ENCODE measurements around the gene A1BG.

Gene A1BG

DNA sequence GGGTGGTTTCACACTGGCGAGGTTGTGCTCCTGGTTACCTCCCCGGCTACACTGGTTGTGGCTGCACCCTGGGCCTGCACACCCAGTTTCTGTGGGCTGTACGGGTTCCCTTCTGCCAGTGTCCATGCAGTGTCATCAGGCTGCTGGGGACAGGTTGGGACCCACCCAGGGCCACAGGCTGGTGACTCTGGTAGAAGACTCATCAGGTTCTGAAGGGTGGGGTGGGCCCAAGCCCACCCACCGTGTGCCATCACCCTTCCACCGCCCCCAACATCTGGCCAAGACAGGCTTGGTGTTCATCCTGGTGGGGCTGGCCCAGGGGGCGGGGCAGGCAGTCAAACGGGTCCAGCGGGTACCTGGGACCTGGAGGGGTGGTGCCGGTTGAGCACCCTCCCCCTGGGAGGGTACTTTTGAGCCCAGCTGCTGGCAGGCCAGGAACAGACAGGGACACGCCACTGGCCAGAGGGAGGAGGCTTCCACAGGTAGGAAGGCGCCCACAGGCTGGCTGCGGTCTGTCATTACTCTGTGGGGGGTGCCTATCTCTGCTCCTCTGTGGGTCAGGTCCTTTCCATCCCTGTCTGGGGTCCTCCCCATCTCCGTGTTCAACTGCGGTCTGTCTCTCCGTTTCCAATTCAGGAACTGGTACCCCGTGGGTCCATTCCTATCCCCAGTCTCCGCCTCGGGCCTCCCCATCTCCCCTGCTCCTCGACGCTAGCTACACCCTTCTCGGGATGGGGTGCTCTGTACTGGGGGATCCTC lies 42.1 kb upstream of the A1BG start, which contains the start of gene RNF225:
TSS of gene RNF225 (plus strand) at position 437 of the 759 bp plus-strand sequence. CDS start 434 bp downstream, outside the sequence.
- H3K27me3 Mint-ChIP-seq = no peaks in the 10 kb centered on the region
- DNase-seq (ENCODE audit: low spot score in 2 of 2) (no peak), ATAC-seq (replicated peaks; ENCODE audit: extremely low read depth, poor library complexity, severe bottlenecking) (no peak)
- peaks cover 39% of the 10 kb centered on the region for H3K36me3 Mint-ChIP-seq (ENCODE audit: insufficient read depth)
- H3K9me3 Mint-ChIP-seq = no peaks in the 10 kb centered on the region
- H3K4me3 Mint-ChIP-seq = no peak within 1 kb of the TSS
- no peak within 1 kb of the TSS for H3K27ac Mint-ChIP-seq (ENCODE audit: low read depth)
- peaks cover 19% of the 10 kb centered on the region for H3K4me1 Mint-ChIP-seq

- peaks cover 43% of the 10 kb centered on the region for H3K36me3 Mint-ChIP-seq (ENCODE audit: insufficient read depth)
- no peak overlapping the region for H3K27ac Mint-ChIP-seq (ENCODE audit: low read depth)
- ATAC-seq (replicated peaks; ENCODE audit: extremely low read depth, poor library complexity, severe bottlenecking) (no peak), DNase-seq (ENCODE audit: low spot score in 2 of 2) (no peak)
- no peaks in the 10 kb centered on the region for H3K27me3 Mint-ChIP-seq
- peaks cover 19% of the 10 kb centered on the region for H3K4me1 Mint-ChIP-seq
- H3K4me3 Mint-ChIP-seq = no peak overlapping the region
- H3K9me3 Mint-ChIP-seq = no peaks in the 10 kb centered on the region
Measured at GRCh38 chr19:58394821-58395219, 41.5 kb upstream of the A1BG start.

GRCh38 chr19:58393725-58394033 lies 40.4 kb upstream of the A1BG start:
- DNase-seq (ENCODE audit: low spot score in 2 of 2) (no peak), ATAC-seq (replicated peaks; ENCODE audit: extremely low read depth, poor library complexity, severe bottlenecking) (no peak)
- Mint-ChIP-seq H3K9me3 (no peaks in the 10 kb centered on the region), H3K36me3 (ENCODE audit: insufficient read depth) (peaks cover 51% of the 10 kb centered on the region), H3K4me1 (peaks cover 19% of the 10 kb centered on the region), H3K27me3 (no peaks in the 10 kb centered on the region), H3K27ac (ENCODE audit: low read depth) (no peak overlapping the region), H3K4me3 (no peak overlapping the region)

DNA sequence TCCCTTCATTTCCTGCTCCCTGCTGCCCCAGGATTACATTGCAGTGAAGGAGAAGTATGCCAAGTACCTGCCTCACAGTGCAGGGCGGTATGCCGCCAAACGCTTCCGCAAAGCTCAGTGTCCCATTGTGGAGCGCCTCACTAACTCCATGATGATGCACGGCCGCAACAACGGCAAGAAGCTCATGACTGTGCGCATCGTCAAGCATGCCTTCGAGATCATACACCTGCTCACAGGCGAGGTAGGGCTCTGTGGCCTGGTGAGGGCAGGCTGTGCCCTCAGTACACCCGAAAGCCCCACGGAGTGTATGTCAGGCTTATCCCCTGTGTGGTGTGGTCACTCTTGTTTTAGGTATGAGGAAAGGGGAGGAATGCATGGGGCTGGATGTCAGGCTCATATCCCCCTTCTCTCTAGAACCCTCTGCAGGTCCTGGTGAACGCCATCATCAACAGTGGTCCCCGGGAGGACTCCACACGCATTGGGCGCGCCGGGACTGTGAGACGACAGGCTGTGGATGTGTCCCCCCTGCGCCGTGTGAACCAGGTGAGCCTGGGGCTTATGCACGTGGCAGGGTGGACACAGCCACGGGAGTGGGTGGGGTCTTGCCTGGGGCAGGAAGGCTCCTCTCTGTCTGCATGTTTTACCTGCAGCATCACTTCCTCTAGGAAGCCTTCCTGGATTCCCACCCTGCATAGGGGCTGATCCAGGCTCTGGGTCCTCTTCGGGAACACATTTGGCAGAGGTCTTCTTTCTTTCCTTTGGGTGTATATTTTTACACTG lies 39.8 kb upstream of the A1BG start:
- H3K4me1 Mint-ChIP-seq = peaks cover 21% of the 10 kb centered on the region
- no peaks in the 10 kb centered on the region for H3K9me3 Mint-ChIP-seq
- H3K4me3 Mint-ChIP-seq = no peak overlapping the region
- H3K27ac Mint-ChIP-seq (ENCODE audit: low read depth) = no peak overlapping the region
- DNase-seq (ENCODE audit: low spot score in 2 of 2) (no peak), ATAC-seq (replicated peaks; ENCODE audit: extremely low read depth, poor library complexity, severe bottlenecking) (no peak)
- H3K36me3 Mint-ChIP-seq (ENCODE audit: insufficient read depth) = peaks cover 55% of the 10 kb centered on the region
- no peaks in the 10 kb centered on the region for H3K27me3 Mint-ChIP-seq

- H3K27ac Mint-ChIP-seq (ENCODE audit: low read depth) = peak overlapping the region; percentile 98
- ATAC-seq (replicated peaks; ENCODE audit: extremely low read depth, poor library complexity, severe bottlenecking) (no peak), DNase-seq (ENCODE audit: low spot score in 2 of 2) (no peak)
- H3K9me3 Mint-ChIP-seq = no peaks in the 10 kb centered on the region
- peak overlapping the region; percentile 89 for H3K4me3 Mint-ChIP-seq
- peaks cover 24% of the 10 kb centered on the region for H3K4me1 Mint-ChIP-seq
- peaks cover 70% of the 10 kb centered on the region for H3K36me3 Mint-ChIP-seq (ENCODE audit: insufficient read depth)
- H3K27me3 Mint-ChIP-seq = no peaks in the 10 kb centered on the region
Measured at GRCh38 chr19:58388175-58388526, 34.9 kb upstream of the A1BG start.

DNA sequence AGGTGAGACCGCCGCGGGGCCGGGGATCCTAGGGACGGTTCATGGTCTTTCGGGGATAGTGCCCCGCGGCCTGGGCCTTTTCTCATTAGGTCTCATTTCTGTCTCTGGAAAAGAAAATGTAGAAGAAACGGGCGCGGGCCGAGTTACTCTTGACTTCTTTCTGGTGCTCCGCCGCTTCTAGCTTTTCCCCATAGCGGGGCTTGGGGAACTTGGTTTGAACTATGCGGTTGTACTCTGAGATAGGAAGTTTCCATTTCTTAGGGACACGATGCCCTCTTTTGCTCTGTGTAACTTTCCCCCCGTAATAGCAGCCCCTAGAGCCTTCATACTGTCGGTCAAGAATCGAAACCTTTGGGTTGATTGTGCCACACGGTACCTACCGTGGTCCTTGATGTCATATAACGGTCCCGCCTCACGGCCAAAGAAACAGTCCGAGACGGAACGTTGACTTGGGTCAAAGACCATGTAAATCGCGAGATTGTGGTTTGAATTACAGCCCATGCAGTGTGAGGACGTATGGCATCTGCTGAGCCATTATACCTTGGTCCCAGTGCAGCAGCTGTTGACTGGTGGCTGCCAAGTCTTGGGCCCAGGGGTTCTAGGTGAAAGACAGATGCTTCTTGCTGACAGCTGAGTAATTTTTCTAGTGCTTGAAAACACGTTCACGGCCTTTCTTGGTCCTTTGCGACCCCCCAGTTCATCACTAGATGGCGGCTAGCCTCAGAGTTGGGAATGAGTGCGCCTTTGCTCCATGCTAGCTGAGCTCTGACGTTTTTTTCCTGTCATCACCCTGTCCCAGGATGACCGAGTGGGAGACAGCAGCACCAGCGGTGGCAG lies 34.3 kb upstream of the A1BG start:
- Mint-ChIP-seq H3K27ac (ENCODE audit: low read depth) (peak overlapping the region; percentile 98), H3K36me3 (ENCODE audit: insufficient read depth) (peaks cover 65% of the 10 kb centered on the region), H3K4me3 (peak overlapping the region; percentile 89), H3K27me3 (no peaks in the 10 kb centered on the region), H3K4me1 (peaks cover 24% of the 10 kb centered on the region), H3K9me3 (no peaks in the 10 kb centered on the region)
- no peak for ATAC-seq (replicated peaks; ENCODE audit: extremely low read depth, poor library complexity, severe bottlenecking)
- DNase-seq (ENCODE audit: low spot score in 2 of 2) = no peak

DNA sequence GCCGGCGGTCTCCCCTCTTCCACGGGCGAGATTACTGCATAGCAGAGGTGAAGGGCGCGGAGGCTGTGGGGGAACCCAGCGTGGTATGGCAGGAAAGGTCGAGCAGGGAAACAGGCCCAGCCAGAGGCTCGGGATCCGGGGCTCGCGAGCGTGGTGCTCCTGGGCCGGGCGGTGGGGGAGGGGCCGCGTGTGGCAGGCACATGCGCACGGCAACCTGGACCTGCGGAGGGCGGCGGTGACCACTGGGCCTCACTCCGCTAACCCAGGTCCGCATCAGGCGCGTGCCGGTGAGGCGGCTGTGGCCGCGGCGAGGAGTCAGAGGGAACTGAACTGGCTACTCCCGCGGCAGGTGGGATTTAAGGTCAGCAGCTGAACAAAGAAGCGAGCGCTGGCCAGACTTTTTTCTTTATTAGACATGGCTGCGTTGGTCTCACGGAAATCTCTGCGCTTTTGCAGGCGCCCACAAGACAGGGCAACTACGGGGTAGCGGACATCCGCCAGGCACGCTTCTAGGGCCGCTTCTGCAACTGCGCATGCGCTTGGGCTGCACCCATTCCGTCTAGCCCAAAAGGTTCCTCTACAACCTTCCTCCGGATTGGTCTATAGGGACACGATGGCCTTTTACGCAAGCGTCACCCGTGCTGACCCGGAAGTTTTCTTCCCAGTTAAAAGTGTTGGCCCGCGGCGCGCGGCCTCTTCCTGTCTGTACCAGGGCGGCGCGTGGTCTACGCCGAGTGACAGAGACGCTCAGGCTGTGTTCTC lies 33.5 kb upstream of the A1BG start, which contains the start of gene RPS5:
TSS of gene RPS5 (plus strand) at position 694 of the 762 bp plus-strand sequence. CDS start 869 bp downstream, outside the sequence.
- peaks cover 29% of the 10 kb centered on the region for H3K4me1 Mint-ChIP-seq
- peak; percentile 95 for ATAC-seq (replicated peaks; ENCODE audit: extremely low read depth, poor library complexity, severe bottlenecking)
- no peaks in the 10 kb centered on the region for H3K9me3 Mint-ChIP-seq

DNA sequence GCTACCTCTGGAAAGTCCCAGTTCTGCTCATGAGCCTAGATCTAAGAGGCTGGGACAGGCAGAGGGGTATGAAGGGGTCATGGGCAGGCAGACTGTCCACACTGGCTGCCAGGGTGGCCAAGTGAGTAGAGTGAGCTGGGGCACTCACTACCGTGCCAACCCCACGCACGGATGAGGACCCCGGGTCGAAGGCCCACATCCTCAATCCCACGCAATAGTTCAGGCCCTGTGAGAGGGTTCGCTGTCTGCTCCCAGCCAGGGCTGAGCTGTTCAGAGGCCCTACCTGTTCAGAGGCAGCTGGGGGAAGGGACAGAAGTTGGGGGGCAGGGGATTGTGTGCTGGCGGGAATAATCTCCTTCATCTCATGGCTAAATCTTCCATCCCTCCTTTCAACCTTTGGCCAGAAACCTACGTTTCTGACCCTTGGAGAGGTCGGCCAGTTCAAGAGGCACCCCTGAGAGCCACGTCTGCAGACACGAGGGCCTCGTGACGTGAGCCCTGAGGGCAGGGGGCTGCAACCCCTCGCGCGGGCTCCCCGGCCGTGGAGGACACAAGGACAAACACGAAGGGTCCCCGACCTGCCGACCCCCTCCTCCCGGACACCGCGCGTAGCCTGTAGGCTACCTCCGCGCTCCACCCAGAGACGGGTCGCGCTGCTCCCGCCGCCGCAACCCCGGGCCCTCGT lies 32.7 kb upstream of the A1BG start:
- no peak for ATAC-seq (replicated peaks; ENCODE audit: extremely low read depth, poor library complexity, severe bottlenecking)
- no peak for DNase-seq (ENCODE audit: low spot score in 2 of 2)
- H3K36me3 Mint-ChIP-seq (ENCODE audit: insufficient read depth) = peaks cover 58% of the 10 kb centered on the region
- peaks cover 31% of the 10 kb centered on the region for H3K4me1 Mint-ChIP-seq
- H3K27me3 Mint-ChIP-seq = no peaks in the 10 kb centered on the region
- H3K4me3 Mint-ChIP-seq = peak overlapping the region; percentile 89
- peak overlapping the region; percentile 98 for H3K27ac Mint-ChIP-seq (ENCODE audit: low read depth)
- H3K9me3 Mint-ChIP-seq = no peaks in the 10 kb centered on the region

More for the DNA sequence above, 33.5 kb upstream of the A1BG start, which contains the start of gene RPS5:
- peak within 1 kb of the TSS; percentile 98 for H3K27ac Mint-ChIP-seq (ENCODE audit: low read depth)
- H3K36me3 Mint-ChIP-seq (ENCODE audit: insufficient read depth) = peaks cover 63% of the 10 kb centered on the region
- H3K4me3 Mint-ChIP-seq = peak within 1 kb of the TSS; percentile 89
- DNase-seq (ENCODE audit: low spot score in 2 of 2) = peak; percentile 83 to 95
- no peaks in the 10 kb centered on the region for H3K27me3 Mint-ChIP-seq

- Mint-ChIP-seq H3K27me3 (no peaks in the 10 kb centered on the region), H3K4me1 (peaks cover 28% of the 10 kb centered on the region), H3K36me3 (ENCODE audit: insufficient read depth) (peaks cover 54% of the 10 kb centered on the region), H3K9me3 (no peaks in the 10 kb centered on the region), H3K27ac (ENCODE audit: low read depth) (peak overlapping the region; percentile 98), H3K4me3 (peak overlapping the region; percentile 89)
- DNase-seq (ENCODE audit: low spot score in 2 of 2) (no peak), ATAC-seq (replicated peaks; ENCODE audit: extremely low read depth, poor library complexity, severe bottlenecking) (no peak)
Measured at GRCh38 chr19:58385313-58385890, 32.1 kb upstream of the A1BG start.

GRCh38 chr19:58382997-58383603 lies 29.8 kb upstream of the A1BG start:
- Mint-ChIP-seq H3K36me3 (ENCODE audit: insufficient read depth) (peaks cover 44% of the 10 kb centered on the region), H3K4me3 (peak overlapping the region; percentile 88), H3K9me3 (no peaks in the 10 kb centered on the region), H3K27me3 (no peaks in the 10 kb centered on the region), H3K27ac (ENCODE audit: low read depth) (peak overlapping the region; percentile 94), H3K4me1 (peaks cover 42% of the 10 kb centered on the region)
- no peak for ATAC-seq (replicated peaks; ENCODE audit: extremely low read depth, poor library complexity, severe bottlenecking)
- DNase-seq (ENCODE audit: low spot score in 2 of 2) = no peak

Data from central memory CD8-positive, alpha-beta T cell (primary cell).